ENCODE results near the gene TUBB2B. TPM values are rescaled to one million over a fixed set of nuclear protein-coding genes. Genes with fewer than 3 reads are reported as not detected.
A peak's percentile ranks its signal among the peaks of the same experiment; 100 is the strongest.

TUBB2B gene
- total and polyA plus RNA-seq, 9 of the 15 experiments (the other 6 are each of a cell fraction or from before 2014, with no cell fraction given) = 0.11 to 9.7 (median 4.6) TPM

DNA sequence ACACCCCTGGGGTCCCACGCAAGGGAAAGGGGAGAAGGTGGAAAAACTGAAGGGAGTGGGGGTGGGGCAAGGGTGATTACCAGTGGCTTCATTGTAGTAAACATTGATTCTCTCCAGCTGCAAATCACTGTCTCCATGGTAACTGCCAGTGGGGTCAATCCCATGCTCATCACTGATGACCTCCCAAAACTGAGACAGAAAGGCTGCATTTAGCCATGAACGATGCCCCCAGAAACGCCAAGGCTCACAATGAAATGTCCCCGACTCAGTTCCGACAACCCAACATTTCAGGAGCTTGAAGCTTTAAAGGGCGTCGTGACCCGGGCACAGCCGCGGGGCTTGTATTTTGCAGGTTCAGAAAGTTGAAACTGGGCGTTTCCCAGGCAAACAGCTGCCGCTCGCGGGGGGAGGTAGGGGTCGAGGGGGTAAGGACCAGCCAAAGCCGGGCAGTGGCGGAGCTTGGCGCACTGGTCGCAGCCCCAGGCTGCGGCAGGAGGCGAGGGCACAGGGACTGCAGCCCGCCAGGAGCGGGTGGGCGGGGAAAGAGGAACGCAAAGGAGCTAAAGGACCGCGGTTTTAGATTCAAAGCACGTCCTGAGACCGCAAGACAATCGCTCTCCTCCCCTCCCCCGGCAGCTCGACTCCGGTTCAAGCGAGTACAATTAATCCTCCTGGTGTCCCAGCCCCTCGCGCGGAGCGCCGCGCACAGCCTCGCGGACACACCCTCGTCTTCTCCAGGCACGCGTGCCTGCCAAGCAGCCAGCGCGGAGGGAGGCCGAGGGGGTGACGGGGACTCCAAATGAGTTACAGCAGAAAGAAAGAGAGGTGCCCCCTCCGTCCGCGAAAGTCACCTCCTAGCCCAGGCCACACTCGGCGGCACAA, 731 bp downstream of the TUBB2B start (continued):
- TF ChIP-seq, protein P1, sequence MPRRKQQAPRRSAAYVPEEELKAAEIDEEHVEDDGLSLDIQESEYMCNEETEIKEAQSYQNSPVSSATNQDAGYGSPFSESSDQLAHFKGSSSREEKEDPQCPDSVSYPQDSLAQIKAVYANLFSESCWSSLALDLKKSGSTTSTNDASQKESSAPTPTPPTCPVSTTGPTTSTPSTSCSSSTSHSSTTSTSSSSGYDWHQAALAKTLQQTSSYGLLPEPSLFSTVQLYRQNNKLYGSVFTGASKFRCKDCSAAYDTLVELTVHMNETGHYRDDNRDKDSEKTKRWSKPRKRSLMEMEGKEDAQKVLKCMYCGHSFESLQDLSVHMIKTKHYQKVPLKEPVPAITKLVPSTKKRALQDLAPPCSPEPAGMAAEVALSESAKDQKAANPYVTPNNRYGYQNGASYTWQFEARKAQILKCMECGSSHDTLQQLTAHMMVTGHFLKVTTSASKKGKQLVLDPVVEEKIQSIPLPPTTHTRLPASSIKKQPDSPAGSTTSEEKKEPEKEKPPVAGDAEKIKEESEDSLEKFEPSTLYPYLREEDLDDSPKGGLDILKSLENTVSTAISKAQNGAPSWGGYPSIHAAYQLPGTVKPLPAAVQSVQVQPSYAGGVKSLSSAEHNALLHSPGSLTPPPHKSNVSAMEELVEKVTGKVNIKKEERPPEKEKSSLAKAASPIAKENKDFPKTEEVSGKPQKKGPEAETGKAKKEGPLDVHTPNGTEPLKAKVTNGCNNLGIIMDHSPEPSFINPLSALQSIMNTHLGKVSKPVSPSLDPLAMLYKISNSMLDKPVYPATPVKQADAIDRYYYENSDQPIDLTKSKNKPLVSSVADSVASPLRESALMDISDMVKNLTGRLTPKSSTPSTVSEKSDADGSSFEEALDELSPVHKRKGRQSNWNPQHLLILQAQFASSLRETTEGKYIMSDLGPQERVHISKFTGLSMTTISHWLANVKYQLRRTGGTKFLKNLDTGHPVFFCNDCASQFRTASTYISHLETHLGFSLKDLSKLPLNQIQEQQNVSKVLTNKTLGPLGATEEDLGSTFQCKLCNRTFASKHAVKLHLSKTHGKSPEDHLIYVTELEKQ (CRISPR knock-in tag; IDR thresholded peaks at IDR 0.05) = no peak
- TF ChIP-seq ZNF23 (CRISPR knock-in tag; IDR thresholded peaks at IDR 0.05) (no peak), CBX3 (IDR thresholded peaks at IDR 0.05; ENCODE audit: borderline replicate concordance in 1 of 2, low read length in 2 of 2) (peak in 1 of 2 experiments; percentile 56; a peak in 1 of 3 replicates), HDAC2 (IDR thresholded peaks at IDR 0.05) (peak; percentile 24; the same call in 1 of the 2 replicates), PHB2 (IDR thresholded peaks at IDR 0.05; ENCODE audit: low read depth) (no peak), ZNF699 (CRISPR knock-in tag; IDR thresholded peaks at IDR 0.05; ENCODE audit: insufficient replicate concordance) (no peak)
- TF ChIP-seq, protein P2, sequence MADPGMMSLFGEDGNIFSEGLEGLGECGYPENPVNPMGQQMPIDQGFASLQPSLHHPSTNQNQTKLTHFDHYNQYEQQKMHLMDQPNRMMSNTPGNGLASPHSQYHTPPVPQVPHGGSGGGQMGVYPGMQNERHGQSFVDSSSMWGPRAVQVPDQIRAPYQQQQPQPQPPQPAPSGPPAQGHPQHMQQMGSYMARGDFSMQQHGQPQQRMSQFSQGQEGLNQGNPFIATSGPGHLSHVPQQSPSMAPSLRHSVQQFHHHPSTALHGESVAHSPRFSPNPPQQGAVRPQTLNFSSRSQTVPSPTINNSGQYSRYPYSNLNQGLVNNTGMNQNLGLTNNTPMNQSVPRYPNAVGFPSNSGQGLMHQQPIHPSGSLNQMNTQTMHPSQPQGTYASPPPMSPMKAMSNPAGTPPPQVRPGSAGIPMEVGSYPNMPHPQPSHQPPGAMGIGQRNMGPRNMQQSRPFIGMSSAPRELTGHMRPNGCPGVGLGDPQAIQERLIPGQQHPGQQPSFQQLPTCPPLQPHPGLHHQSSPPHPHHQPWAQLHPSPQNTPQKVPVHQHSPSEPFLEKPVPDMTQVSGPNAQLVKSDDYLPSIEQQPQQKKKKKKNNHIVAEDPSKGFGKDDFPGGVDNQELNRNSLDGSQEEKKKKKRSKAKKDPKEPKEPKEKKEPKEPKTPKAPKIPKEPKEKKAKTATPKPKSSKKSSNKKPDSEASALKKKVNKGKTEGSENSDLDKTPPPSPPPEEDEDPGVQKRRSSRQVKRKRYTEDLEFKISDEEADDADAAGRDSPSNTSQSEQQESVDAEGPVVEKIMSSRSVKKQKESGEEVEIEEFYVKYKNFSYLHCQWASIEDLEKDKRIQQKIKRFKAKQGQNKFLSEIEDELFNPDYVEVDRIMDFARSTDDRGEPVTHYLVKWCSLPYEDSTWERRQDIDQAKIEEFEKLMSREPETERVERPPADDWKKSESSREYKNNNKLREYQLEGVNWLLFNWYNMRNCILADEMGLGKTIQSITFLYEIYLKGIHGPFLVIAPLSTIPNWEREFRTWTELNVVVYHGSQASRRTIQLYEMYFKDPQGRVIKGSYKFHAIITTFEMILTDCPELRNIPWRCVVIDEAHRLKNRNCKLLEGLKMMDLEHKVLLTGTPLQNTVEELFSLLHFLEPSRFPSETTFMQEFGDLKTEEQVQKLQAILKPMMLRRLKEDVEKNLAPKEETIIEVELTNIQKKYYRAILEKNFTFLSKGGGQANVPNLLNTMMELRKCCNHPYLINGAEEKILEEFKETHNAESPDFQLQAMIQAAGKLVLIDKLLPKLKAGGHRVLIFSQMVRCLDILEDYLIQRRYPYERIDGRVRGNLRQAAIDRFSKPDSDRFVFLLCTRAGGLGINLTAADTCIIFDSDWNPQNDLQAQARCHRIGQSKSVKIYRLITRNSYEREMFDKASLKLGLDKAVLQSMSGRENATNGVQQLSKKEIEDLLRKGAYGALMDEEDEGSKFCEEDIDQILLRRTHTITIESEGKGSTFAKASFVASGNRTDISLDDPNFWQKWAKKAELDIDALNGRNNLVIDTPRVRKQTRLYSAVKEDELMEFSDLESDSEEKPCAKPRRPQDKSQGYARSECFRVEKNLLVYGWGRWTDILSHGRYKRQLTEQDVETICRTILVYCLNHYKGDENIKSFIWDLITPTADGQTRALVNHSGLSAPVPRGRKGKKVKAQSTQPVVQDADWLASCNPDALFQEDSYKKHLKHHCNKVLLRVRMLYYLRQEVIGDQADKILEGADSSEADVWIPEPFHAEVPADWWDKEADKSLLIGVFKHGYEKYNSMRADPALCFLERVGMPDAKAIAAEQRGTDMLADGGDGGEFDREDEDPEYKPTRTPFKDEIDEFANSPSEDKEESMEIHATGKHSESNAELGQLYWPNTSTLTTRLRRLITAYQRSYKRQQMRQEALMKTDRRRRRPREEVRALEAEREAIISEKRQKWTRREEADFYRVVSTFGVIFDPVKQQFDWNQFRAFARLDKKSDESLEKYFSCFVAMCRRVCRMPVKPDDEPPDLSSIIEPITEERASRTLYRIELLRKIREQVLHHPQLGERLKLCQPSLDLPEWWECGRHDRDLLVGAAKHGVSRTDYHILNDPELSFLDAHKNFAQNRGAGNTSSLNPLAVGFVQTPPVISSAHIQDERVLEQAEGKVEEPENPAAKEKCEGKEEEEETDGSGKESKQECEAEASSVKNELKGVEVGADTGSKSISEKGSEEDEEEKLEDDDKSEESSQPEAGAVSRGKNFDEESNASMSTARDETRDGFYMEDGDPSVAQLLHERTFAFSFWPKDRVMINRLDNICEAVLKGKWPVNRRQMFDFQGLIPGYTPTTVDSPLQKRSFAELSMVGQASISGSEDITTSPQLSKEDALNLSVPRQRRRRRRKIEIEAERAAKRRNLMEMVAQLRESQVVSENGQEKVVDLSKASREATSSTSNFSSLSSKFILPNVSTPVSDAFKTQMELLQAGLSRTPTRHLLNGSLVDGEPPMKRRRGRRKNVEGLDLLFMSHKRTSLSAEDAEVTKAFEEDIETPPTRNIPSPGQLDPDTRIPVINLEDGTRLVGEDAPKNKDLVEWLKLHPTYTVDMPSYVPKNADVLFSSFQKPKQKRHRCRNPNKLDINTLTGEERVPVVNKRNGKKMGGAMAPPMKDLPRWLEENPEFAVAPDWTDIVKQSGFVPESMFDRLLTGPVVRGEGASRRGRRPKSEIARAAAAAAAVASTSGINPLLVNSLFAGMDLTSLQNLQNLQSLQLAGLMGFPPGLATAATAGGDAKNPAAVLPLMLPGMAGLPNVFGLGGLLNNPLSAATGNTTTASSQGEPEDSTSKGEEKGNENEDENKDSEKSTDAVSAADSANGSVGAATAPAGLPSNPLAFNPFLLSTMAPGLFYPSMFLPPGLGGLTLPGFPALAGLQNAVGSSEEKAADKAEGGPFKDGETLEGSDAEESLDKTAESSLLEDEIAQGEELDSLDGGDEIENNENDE (IDR thresholded peaks at IDR 0.05; ENCODE audit: low read depth, low read length) = no peak
